Parathyroid adenoma (tissue), 2 donors: ENCODE data around the gene VPS26C.

Experiments
- H2AFZ ChIP-seq: fragments of 300-600 bp; sonication (generic); one replicate; pipeline ENCODE4 v1.7.0; 2017; ENCODE audit warnings: antibody characterized with exemption, mild to moderate bottlenecking
- H3K27ac ChIP-seq: fragments of 300-600 bp; sonication (generic); one replicate; pipeline ENCODE4 v1.7.0; 2017
- H3K27me3 ChIP-seq: fragments of 300-600 bp; sonication (generic); one replicate; pipeline ENCODE4 v1.7.0; 2017; ENCODE audit warnings: low read length; ENCODE audit not compliant: control insufficient read depth, insufficient read depth
- H3K36me3 ChIP-seq: fragments of 300-600 bp; sonication (generic); one replicate; pipeline ENCODE4 v1.7.0; 2017; ENCODE audit warnings: low read length; ENCODE audit not compliant: control insufficient read depth, insufficient read depth
- H3K4me1 ChIP-seq: fragments of 300-600 bp; sonication (generic); one replicate; pipeline ENCODE4 v1.7.0; 2017; ENCODE audit warnings: control low read depth
- H3K4me2 ChIP-seq: fragments of 300-600 bp; sonication (generic); one replicate; pipeline ENCODE4 v1.7.0; 2017; ENCODE audit warnings: low read length
- H3K4me3 ChIP-seq: fragments of 300-600 bp; sonication (generic); one replicate; pipeline ENCODE4 v1.7.0; 2017; ENCODE audit warnings: low read depth, low read length
- H3K79me2 ChIP-seq: fragments of 300-600 bp; sonication (generic); one replicate; pipeline ENCODE4 v1.7.0; 2017; ENCODE audit warnings: control low read depth
- H3K9ac ChIP-seq: fragments of 300-600 bp; sonication (generic); one replicate; pipeline ENCODE4 v1.7.0; 2017; ENCODE audit warnings: mild to moderate bottlenecking
- H3K9me3 ChIP-seq: fragments of 300-600 bp; sonication (generic); one replicate; pipeline ENCODE4 v1.7.0; 2017; ENCODE audit warnings: low read length; ENCODE audit not compliant: control insufficient read depth
- CTCF ChIP-seq: fragments of 300-600 bp; sonication (generic); IDR thresholded peaks from one replicate; pipeline ENCODE4 v1.7.0; 2017; ENCODE audit warnings: antibody characterized with exemption, mild to moderate bottlenecking
- donor health status: primary hyperparathyroidism.

The VPS26C gene

GRCh38 chr21:37193676-37194075 lies 73.5 kb downstream of the VPS26C start:
- Histone ChIP-seq H3K27ac (no peak overlapping the region), H3K4me1 (no peaks in the 10 kb centered on the region), H3K4me2 (no peak overlapping the region), H2AFZ (no peak overlapping the region), H3K9ac (no peak overlapping the region), H3K79me2 (no peaks in the 10 kb centered on the region), H3K9me3 (no peaks in the 10 kb centered on the region), H3K27me3 (no peaks in the 10 kb centered on the region), H3K36me3 (no peaks in the 10 kb centered on the region), H3K4me3 (no peak overlapping the region)
- TF ChIP-seq CTCF = no peak

- Histone ChIP-seq H2AFZ (no peak overlapping the region), H3K36me3 (no peaks in the 10 kb centered on the region), H3K9ac (no peak overlapping the region), H3K4me3 (no peak overlapping the region), H3K4me2 (no peak overlapping the region), H3K9me3 (no peaks in the 10 kb centered on the region), H3K79me2 (no peaks in the 10 kb centered on the region), H3K27ac (no peak overlapping the region), H3K4me1 (no peaks in the 10 kb centered on the region), H3K27me3 (no peaks in the 10 kb centered on the region)
- TF ChIP-seq CTCF = no peak
Observed at GRCh38 chr21:37193006-37193405, 74.1 kb downstream of the VPS26C start.

GRCh38 chr21:37192019-37192418 lies 75.1 kb downstream of the VPS26C start:
- H3K9me3 ChIP-seq = no peaks in the 10 kb centered on the region
- no peak overlapping the region for H3K4me2 ChIP-seq
- no peaks in the 10 kb centered on the region for H3K79me2 ChIP-seq
- no peaks in the 10 kb centered on the region for H3K36me3 ChIP-seq
- H3K27me3 ChIP-seq = no peaks in the 10 kb centered on the region
- H3K9ac ChIP-seq = no peak overlapping the region
- no peak overlapping the region for H2AFZ ChIP-seq
- no peaks in the 10 kb centered on the region for H3K4me1 ChIP-seq
- no peak for TF ChIP-seq CTCF
- no peak overlapping the region for H3K4me3 ChIP-seq
- no peak overlapping the region for H3K27ac ChIP-seq

GRCh38 chr21:37188825-37189224 lies 78.3 kb downstream of the VPS26C start:
- no peak for TF ChIP-seq CTCF
- no peaks in the 10 kb centered on the region for H3K4me1 ChIP-seq
- no peaks in the 10 kb centered on the region for H3K79me2 ChIP-seq
- no peak overlapping the region for H2AFZ ChIP-seq
- no peak overlapping the region for H3K4me3 ChIP-seq
- H3K27me3 ChIP-seq = no peaks in the 10 kb centered on the region
- no peak overlapping the region for H3K9ac ChIP-seq
- H3K9me3 ChIP-seq = no peaks in the 10 kb centered on the region
- no peak overlapping the region for H3K4me2 ChIP-seq
- H3K27ac ChIP-seq = no peak overlapping the region
- no peaks in the 10 kb centered on the region for H3K36me3 ChIP-seq

GRCh38 chr21:37186983-37187382 lies 80.2 kb downstream of the VPS26C start:
- TF ChIP-seq CTCF = no peak
- Histone ChIP-seq H3K4me3 (no peak overlapping the region), H3K79me2 (no peaks in the 10 kb centered on the region), H2AFZ (no peak overlapping the region), H3K27ac (no peak overlapping the region), H3K9me3 (no peaks in the 10 kb centered on the region), H3K36me3 (no peaks in the 10 kb centered on the region), H3K4me1 (no peaks in the 10 kb centered on the region), H3K4me2 (no peak overlapping the region), H3K9ac (no peak overlapping the region), H3K27me3 (no peaks in the 10 kb centered on the region)
